GM23338 (cell line): Measurements from ENCODE around the gene SUPT3H. TPM values are rescaled to one million over a fixed set of nuclear protein-coding genes. Genes with fewer than 3 reads are reported as not detected.

Experiments used
- ATAC-seq: fragments of 200-7000 bp; cut with Tn5 transposase; 3 replicates; pipeline ENCODE4 v1.9.1; 2020
- DNase-seq: peaks from one replicate; pipeline ENCODE4 v3.0.0-alpha.2; 2015; ENCODE audit warnings: low spot score
- H2AFZ ChIP-seq: fragments of 200-600 bp; sonication (generic); 2 replicates; pipeline ENCODE4 v1.8.0; 2016; ENCODE audit warnings: antibody characterized with exemption, mild to moderate bottlenecking, moderate library complexity
- H3F3A ChIP-seq: fragments of 200-600 bp; sonication (generic); replicated peaks from 2 replicates; pipeline ENCODE4 v1.8.0; 2017; ENCODE audit warnings: antibody characterized with exemption, mixed run types, low read depth
- H3K27ac ChIP-seq: fragments of 200-600 bp; sonication (generic); 2 replicates; pipeline ENCODE4 v1.6.1; 2016; ENCODE audit warnings: low read depth
- H3K27me3 ChIP-seq: fragments of 200-600 bp; sonication (generic); 2 replicates; pipeline ENCODE4 v1.8.0; 2016; ENCODE audit warnings: mild to moderate bottlenecking, mixed run types, moderate library complexity; ENCODE audit not compliant: insufficient read depth
- H3K36me3 ChIP-seq: fragments of 200-600 bp; sonication (generic); 2 replicates; pipeline ENCODE4 v1.8.0; 2016; ENCODE audit warnings: mild to moderate bottlenecking; ENCODE audit not compliant: insufficient read depth
- H3K4me1 ChIP-seq: fragments of 200-600 bp; sonication (generic); 2 replicates; pipeline ENCODE4 v1.8.0; 2016; ENCODE audit warnings: mild to moderate bottlenecking, moderate library complexity; ENCODE audit not compliant: insufficient read depth
- H3K4me2 ChIP-seq: fragments of 200-600 bp; sonication (generic); 2 replicates; pipeline ENCODE4 v1.7.1; 2017; ENCODE audit warnings: mixed run types
- H3K4me3 ChIP-seq: fragments of 200-600 bp; sonication (generic); 2 replicates; pipeline ENCODE4 v1.6.1; 2016; ENCODE audit warnings: mixed run types
- H3K79me2 ChIP-seq: fragments of 200-600 bp; sonication (generic); replicated peaks from 2 replicates; pipeline ENCODE4 v1.8.0; 2017; ENCODE audit warnings: mild to moderate bottlenecking; ENCODE audit not compliant: insufficient read depth
- H3K9me2 ChIP-seq: fragments of 200-600 bp; sonication (generic); 2 replicates; pipeline ENCODE4 v1.8.0; 2017; ENCODE audit not compliant: insufficient read depth
- H4K20me1 ChIP-seq: fragments of 200-600 bp; sonication (generic); replicated peaks from 2 replicates; pipeline ENCODE4 v1.8.0; 2017; ENCODE audit warnings: mild to moderate bottlenecking; ENCODE audit not compliant: insufficient read depth
- H3K27ac Mint-ChIP-seq: 2 replicates; pipeline ENCODE4 v1.8.0; 2020; ENCODE audit warnings: inconsistent platforms, mild to moderate bottlenecking, moderate library complexity, mixed read lengths
- H3K27me3 Mint-ChIP-seq: 3 replicates; pipeline ENCODE4 v1.8.0; 2022; ENCODE audit warnings: low read depth, mild to moderate bottlenecking, moderate library complexity, mixed read lengths, inconsistent platforms; ENCODE audit not compliant: insufficient read depth, poor library complexity
- H3K36me3 Mint-ChIP-seq: 3 replicates; pipeline ENCODE4 v1.8.0; 2021; ENCODE audit warnings: low read depth, mild to moderate bottlenecking, inconsistent platforms, moderate library complexity, mixed read lengths
- H3K4me1 Mint-ChIP-seq: 3 replicates; pipeline ENCODE4 v1.8.0; 2020; ENCODE audit warnings: mild to moderate bottlenecking, inconsistent platforms, mixed read lengths
- H3K4me3 Mint-ChIP-seq: 3 replicates; pipeline ENCODE4 v1.8.0; 2021; ENCODE audit warnings: moderate library complexity, mild to moderate bottlenecking, inconsistent platforms, mixed read lengths
- H3K9me3 Mint-ChIP-seq: 3 replicates; pipeline ENCODE4 v1.8.0; 2020; ENCODE audit warnings: moderate library complexity, mild to moderate bottlenecking, inconsistent platforms, mixed read lengths
- CREB1 ChIP-seq: fragments of 250-450 bp; sonication (Bioruptor Pico); IDR thresholded peaks from 2 replicates; pipeline ENCODE4 v1.5.0; 2020; ENCODE audit warnings: low read depth, mild to moderate bottlenecking, moderate library complexity
- EZH2 ChIP-seq: fragments of 200-600 bp; sonication (generic); IDR thresholded peaks from one replicate; pipeline ENCODE4 v1.8.0; 2017; ENCODE audit warnings: antibody characterized with exemption, mild to moderate bottlenecking, low read depth; ENCODE audit not compliant: unreplicated experiment
- EZH2phosphoT487 ChIP-seq: fragments of 200-600 bp; sonication (generic); IDR thresholded peaks from one replicate; pipeline ENCODE4 v1.8.1; 2018; ENCODE audit warnings: antibody characterized with exemption; ENCODE audit not compliant: unreplicated experiment
- JUNB ChIP-seq: IDR thresholded peaks from one replicate; pipeline ENCODE4 v1.6.1; 2016; ENCODE audit warnings: antibody characterized with exemption; ENCODE audit not compliant: unreplicated experiment
- NANOG ChIP-seq: IDR thresholded peaks from 2 replicates; pipeline ENCODE4 v1.6.1; 2016; ENCODE audit warnings: antibody characterized with exemption, borderline replicate concordance
- POLR2AphosphoS5 ChIP-seq: IDR thresholded peaks from 2 replicates; pipeline ENCODE4 v1.6.1; 2016; ENCODE audit warnings: antibody characterized with exemption, low read depth
- STAT1 ChIP-seq: IDR thresholded peaks from one replicate; pipeline ENCODE4 v1.6.1; 2016; ENCODE audit warnings: antibody characterized with exemption; ENCODE audit not compliant: unreplicated experiment
- ZNF114 ChIP-seq: fragments of 250-450 bp; sonication (Bioruptor Pico); IDR thresholded peaks from 2 replicates; pipeline ENCODE4 v1.5.0; 2020; ENCODE audit warnings: mild to moderate bottlenecking, moderate library complexity
- ZNF331 ChIP-seq: fragments of 250-450 bp; sonication (Bioruptor Pico); IDR thresholded peaks from 2 replicates; pipeline ENCODE4 v1.5.0; 2020; ENCODE audit warnings: low read depth, mild to moderate bottlenecking, moderate library complexity
- polyA plus RNA-seq: library from polyadenylated mRNA; unstranded; fragments of >200 nt; fragmentation: Nextera tagmentation; extraction: Ambion mirVana; gene quantifications from 2 replicates; pipeline ENCODE4 v1.2.1, GENCODE V29; 2016
- total RNA-seq: library from RNA; depleted of rRNA; stranded (reverse); fragments of >200 nt; shearing (Covaris generic); gene quantifications from 2 replicates; pipeline ENCODE4 v1.2.3, GENCODE V29; 2014
- TF ChIP-seq, protein P1 (sequence below): IDR thresholded peaks from 2 replicates; pipeline ENCODE4 v1.6.1; 2016; ENCODE audit warnings: antibody characterized with exemption
- TF ChIP-seq, protein P2 (sequence below): IDR thresholded peaks from one replicate; pipeline ENCODE4 v1.6.1; 2018; ENCODE audit warnings: antibody characterized with exemption; ENCODE audit not compliant: unreplicated experiment
- TF ChIP-seq, protein P3 (sequence below): fragments of 250-450 bp; sonication (Bioruptor Pico); IDR thresholded peaks from 2 replicates; pipeline ENCODE4 v1.5.0; 2020; ENCODE audit warnings: mild to moderate bottlenecking, moderate library complexity
- TF ChIP-seq, protein P4 (sequence below), 2 experiments: fragments of 200-600 bp in 1 of 2; sonication (generic) in 1 of 2; conservative IDR thresholded peaks; 2 replicates each; pipeline versions ENCODE4 v1.5.1 to v1.6.1; 2016 to 2017; ENCODE audit warnings: antibody characterized with exemption in 2 of 2, low read depth in 2 of 2, mild to moderate bottlenecking in 2 of 2, moderate library complexity in 1 of 2

The SUPT3H gene
- total and polyA plus RNA-seq, 2 experiments from 2014 or later, result 11.4 to 30.1 TPM

- Mint-ChIP-seq H3K27ac (no peak overlapping the region), H3K27me3 (no peaks in the 10 kb centered on the region), H3K36me3 (no peaks in the 10 kb centered on the region), H3K4me1 (peaks cover 5% of the 10 kb centered on the region), H3K4me3 (no peak overlapping the region), H3K9me3 (no peaks in the 10 kb centered on the region)
- Histone ChIP-seq H3K27me3 (no peaks in the 10 kb centered on the region), H4K20me1 (no peaks in the 10 kb centered on the region), H3K4me2 (no peak overlapping the region), H3K36me3 (no peaks in the 10 kb centered on the region), H2AFZ (no peak overlapping the region), H3K9me2 (no peaks in the 10 kb centered on the region), H3K4me1 (no peaks in the 10 kb centered on the region), H3F3A (no peaks in the 10 kb centered on the region), H3K79me2 (no peaks in the 10 kb centered on the region), H3K27ac (no peak overlapping the region), H3K4me3 (no peak overlapping the region)
- TF ChIP-seq CREB1 (CRISPR knock-in tag), result no peak
- TF ChIP-seq, protein P1, sequence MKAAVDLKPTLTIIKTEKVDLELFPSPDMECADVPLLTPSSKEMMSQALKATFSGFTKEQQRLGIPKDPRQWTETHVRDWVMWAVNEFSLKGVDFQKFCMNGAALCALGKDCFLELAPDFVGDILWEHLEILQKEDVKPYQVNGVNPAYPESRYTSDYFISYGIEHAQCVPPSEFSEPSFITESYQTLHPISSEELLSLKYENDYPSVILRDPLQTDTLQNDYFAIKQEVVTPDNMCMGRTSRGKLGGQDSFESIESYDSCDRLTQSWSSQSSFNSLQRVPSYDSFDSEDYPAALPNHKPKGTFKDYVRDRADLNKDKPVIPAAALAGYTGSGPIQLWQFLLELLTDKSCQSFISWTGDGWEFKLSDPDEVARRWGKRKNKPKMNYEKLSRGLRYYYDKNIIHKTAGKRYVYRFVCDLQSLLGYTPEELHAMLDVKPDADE, result no peak
- TF ChIP-seq, protein P2, sequence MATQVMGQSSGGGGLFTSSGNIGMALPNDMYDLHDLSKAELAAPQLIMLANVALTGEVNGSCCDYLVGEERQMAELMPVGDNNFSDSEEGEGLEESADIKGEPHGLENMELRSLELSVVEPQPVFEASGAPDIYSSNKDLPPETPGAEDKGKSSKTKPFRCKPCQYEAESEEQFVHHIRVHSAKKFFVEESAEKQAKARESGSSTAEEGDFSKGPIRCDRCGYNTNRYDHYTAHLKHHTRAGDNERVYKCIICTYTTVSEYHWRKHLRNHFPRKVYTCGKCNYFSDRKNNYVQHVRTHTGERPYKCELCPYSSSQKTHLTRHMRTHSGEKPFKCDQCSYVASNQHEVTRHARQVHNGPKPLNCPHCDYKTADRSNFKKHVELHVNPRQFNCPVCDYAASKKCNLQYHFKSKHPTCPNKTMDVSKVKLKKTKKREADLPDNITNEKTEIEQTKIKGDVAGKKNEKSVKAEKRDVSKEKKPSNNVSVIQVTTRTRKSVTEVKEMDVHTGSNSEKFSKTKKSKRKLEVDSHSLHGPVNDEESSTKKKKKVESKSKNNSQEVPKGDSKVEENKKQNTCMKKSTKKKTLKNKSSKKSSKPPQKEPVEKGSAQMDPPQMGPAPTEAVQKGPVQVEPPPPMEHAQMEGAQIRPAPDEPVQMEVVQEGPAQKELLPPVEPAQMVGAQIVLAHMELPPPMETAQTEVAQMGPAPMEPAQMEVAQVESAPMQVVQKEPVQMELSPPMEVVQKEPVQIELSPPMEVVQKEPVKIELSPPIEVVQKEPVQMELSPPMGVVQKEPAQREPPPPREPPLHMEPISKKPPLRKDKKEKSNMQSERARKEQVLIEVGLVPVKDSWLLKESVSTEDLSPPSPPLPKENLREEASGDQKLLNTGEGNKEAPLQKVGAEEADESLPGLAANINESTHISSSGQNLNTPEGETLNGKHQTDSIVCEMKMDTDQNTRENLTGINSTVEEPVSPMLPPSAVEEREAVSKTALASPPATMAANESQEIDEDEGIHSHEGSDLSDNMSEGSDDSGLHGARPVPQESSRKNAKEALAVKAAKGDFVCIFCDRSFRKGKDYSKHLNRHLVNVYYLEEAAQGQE, result no peak
- TF ChIP-seq, protein P3, sequence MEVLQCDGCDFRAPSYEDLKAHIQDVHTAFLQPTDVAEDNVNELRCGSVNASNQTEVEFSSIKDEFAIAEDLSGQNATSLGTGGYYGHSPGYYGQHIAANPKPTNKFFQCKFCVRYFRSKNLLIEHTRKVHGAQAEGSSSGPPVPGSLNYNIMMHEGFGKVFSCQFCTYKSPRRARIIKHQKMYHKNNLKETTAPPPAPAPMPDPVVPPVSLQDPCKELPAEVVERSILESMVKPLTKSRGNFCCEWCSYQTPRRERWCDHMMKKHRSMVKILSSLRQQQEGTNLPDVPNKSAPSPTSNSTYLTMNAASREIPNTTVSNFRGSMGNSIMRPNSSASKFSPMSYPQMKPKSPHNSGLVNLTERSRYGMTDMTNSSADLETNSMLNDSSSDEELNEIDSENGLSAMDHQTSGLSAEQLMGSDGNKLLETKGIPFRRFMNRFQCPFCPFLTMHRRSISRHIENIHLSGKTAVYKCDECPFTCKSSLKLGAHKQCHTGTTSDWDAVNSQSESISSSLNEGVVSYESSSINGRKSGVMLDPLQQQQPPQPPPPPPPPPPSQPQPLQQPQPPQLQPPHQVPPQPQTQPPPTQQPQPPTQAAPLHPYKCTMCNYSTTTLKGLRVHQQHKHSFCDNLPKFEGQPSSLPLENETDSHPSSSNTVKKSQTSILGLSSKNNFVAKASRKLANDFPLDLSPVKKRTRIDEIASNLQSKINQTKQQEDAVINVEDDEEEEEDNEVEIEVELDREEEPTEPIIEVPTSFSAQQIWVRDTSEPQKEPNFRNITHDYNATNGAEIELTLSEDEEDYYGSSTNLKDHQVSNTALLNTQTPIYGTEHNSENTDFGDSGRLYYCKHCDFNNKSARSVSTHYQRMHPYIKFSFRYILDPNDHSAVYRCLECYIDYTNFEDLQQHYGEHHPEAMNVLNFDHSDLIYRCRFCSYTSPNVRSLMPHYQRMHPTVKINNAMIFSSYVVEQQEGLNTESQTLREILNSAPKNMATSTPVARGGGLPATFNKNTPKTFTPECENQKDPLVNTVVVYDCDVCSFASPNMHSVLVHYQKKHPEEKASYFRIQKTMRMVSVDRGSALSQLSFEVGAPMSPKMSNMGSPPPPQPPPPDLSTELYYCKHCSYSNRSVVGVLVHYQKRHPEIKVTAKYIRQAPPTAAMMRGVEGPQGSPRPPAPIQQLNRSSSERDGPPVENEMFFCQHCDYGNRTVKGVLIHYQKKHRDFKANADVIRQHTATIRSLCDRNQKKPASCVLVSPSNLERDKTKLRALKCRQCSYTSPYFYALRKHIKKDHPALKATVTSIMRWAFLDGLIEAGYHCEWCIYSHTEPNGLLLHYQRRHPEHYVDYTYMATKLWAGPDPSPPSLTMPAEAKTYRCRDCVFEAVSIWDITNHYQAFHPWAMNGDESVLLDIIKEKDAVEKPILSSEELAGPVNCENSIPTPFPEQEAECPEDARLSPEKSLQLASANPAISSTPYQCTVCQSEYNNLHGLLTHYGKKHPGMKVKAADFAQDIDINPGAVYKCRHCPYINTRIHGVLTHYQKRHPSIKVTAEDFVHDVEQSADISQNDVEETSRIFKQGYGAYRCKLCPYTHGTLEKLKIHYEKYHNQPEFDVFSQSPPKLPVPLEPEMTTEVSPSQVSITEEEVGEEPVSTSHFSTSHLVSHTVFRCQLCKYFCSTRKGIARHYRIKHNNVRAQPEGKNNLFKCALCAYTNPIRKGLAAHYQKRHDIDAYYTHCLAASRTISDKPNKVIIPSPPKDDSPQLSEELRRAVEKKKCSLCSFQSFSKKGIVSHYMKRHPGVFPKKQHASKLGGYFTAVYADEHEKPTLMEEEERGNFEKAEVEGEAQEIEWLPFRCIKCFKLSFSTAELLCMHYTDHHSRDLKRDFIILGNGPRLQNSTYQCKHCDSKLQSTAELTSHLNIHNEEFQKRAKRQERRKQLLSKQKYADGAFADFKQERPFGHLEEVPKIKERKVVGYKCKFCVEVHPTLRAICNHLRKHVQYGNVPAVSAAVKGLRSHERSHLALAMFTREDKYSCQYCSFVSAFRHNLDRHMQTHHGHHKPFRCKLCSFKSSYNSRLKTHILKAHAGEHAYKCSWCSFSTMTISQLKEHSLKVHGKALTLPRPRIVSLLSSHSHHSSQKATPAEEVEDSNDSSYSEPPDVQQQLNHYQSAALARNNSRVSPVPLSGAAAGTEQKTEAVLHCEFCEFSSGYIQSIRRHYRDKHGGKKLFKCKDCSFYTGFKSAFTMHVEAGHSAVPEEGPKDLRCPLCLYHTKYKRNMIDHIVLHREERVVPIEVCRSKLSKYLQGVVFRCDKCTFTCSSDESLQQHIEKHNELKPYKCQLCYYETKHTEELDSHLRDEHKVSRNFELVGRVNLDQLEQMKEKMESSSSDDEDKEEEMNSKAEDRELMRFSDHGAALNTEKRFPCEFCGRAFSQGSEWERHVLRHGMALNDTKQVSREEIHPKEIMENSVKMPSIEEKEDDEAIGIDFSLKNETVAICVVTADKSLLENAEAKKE (CRISPR knock-in tag), result no peak
- no peak for TF ChIP-seq EZH2phosphoT487
- TF ChIP-seq JUNB, result no peak
- no peak for TF ChIP-seq ZNF114 (CRISPR knock-in tag)
- TF ChIP-seq POLR2AphosphoS5, result no peak
- no peak for TF ChIP-seq STAT1
- TF ChIP-seq ZNF331 (CRISPR knock-in tag), result no peak
- no peak for TF ChIP-seq NANOG
- no peak for TF ChIP-seq EZH2
- TF ChIP-seq, protein P4, sequence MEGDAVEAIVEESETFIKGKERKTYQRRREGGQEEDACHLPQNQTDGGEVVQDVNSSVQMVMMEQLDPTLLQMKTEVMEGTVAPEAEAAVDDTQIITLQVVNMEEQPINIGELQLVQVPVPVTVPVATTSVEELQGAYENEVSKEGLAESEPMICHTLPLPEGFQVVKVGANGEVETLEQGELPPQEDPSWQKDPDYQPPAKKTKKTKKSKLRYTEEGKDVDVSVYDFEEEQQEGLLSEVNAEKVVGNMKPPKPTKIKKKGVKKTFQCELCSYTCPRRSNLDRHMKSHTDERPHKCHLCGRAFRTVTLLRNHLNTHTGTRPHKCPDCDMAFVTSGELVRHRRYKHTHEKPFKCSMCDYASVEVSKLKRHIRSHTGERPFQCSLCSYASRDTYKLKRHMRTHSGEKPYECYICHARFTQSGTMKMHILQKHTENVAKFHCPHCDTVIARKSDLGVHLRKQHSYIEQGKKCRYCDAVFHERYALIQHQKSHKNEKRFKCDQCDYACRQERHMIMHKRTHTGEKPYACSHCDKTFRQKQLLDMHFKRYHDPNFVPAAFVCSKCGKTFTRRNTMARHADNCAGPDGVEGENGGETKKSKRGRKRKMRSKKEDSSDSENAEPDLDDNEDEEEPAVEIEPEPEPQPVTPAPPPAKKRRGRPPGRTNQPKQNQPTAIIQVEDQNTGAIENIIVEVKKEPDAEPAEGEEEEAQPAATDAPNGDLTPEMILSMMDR (conservative IDR thresholded peaks at IDR 0.05; ENCODE audit: low read depth in 2 of 2), result no peak
- no peak for DNase-seq
- ATAC-seq, result no peak
Measured at GRCh38 chr6:45105170-45105820, 272.4 kb downstream of the SUPT3H start.
